Activated naive CD8-positive, alpha-beta T cell treated with anti-CD3 and anti-CD28 coated beads, Interleukin-2, amount 10 ng/mL, durations not matched to agents 7 days and 5 days (primary cell): ENCODE results near the gene SIRT7. TPM values are rescaled to one million over a fixed set of nuclear protein-coding genes. Genes with fewer than 3 reads are reported as not detected.
A peak's percentile ranks its signal among the peaks of the same experiment; 100 is the strongest.

ENCODE experiments used
- ATAC-seq: fragments of 150-1000 bp; cut with Tn5 transposase; one replicate; pipeline ENCODE4 v1.10.0; 2021; ENCODE audit warnings: low read depth, moderate library complexity
- POLR2A ChIA-PET: fragments of 350-600 bp; sonication (Branson Sonifier 250); formaldehyde crosslinking; loops from one replicate; lab custom pipeline; 2021; ENCODE audit warnings: antibody characterized with exemption; lab: Charles Lee
- DNase-seq: peaks from one replicate; pipeline ENCODE4 v3.0.0; 2021
- H3K27ac Mint-ChIP-seq: one replicate; pipeline ENCODE4 v1.8.0; 2022; ENCODE audit warnings: mild to moderate bottlenecking, mixed read lengths
- H3K27me3 Mint-ChIP-seq: one replicate; pipeline ENCODE4 v1.8.0; 2022; ENCODE audit warnings: mild to moderate bottlenecking, moderate library complexity, mixed read lengths
- H3K36me3 Mint-ChIP-seq: one replicate; pipeline ENCODE4 v1.8.0; 2021; ENCODE audit warnings: mild to moderate bottlenecking, mixed read lengths
- H3K4me1 Mint-ChIP-seq: one replicate; pipeline ENCODE4 v1.8.0; 2021; ENCODE audit warnings: mixed read lengths
- H3K4me3 Mint-ChIP-seq: one replicate; pipeline ENCODE4 v1.8.0; 2022; ENCODE audit warnings: mild to moderate bottlenecking, moderate library complexity, mixed read lengths
- H3K9me3 Mint-ChIP-seq: one replicate; pipeline ENCODE4 v1.8.0; 2021; ENCODE audit warnings: mixed read lengths
- total RNA-seq, 2 experiments: library from RNA; stranded (reverse); gene quantifications; one replicate each; pipeline ENCODE4 v1.2.3, GENCODE V29; 2021

SIRT7 gene, protein sequence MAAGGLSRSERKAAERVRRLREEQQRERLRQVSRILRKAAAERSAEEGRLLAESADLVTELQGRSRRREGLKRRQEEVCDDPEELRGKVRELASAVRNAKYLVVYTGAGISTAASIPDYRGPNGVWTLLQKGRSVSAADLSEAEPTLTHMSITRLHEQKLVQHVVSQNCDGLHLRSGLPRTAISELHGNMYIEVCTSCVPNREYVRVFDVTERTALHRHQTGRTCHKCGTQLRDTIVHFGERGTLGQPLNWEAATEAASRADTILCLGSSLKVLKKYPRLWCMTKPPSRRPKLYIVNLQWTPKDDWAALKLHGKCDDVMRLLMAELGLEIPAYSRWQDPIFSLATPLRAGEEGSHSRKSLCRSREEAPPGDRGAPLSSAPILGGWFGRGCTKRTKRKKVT
- total RNA-seq = 10 to 100 TPM; 64.8 to 65.2 TPM

- ATAC-seq (peak; percentile 84), DNase-seq (peak; percentile 87)
- peaks cover 17% of the 10 kb centered on the region for H3K4me1 Mint-ChIP-seq
- H3K27ac Mint-ChIP-seq = peak within 1 kb of the TSS; percentile 86
- no peaks in the 10 kb centered on the region for H3K9me3 Mint-ChIP-seq
- peaks cover 9% of the 10 kb centered on the region for H3K36me3 Mint-ChIP-seq
- no peaks in the 10 kb centered on the region for H3K27me3 Mint-ChIP-seq
- peak within 1 kb of the TSS; percentile 91 for H3K4me3 Mint-ChIP-seq
- POLR2A ChIA-PET = interaction anchor here (0.8 to 1.5 kb wide), 6 partner anchors 10 to 47 kb away, joined by 3 to 20 read pairs (median 6); partner anchors contain the start of genes ALYREF, ANAPC11, ARHGDIA and MAFG
These were observed at the start of gene SIRT7 for GRCh38 chr17:81917565-81918332. Gene SIRT7 (minus strand): TSS chr17:81918176. CDS start chr17:81918131, 45 bp downstream.

DNA sequence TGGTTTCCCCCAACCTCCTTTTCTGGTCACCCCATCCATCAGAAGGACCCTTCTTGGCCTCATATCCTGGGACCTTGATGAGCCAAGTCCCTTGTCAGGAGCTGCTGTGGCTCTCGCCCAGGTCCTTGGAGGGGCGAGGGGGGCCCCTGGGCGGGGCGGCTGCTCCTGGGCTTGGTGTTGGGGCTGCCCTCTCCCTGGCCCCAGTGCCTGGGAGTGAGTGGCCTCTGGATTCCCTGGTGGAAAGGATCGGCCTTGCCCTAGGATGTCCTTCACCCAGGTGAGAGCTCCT, 49.2 kb upstream of the SIRT7 start:
- Mint-ChIP-seq H3K27me3 (peaks cover 26% of the 10 kb centered on the region), H3K27ac (peak overlapping the region; percentile 48), H3K4me1 (peaks cover 10% of the 10 kb centered on the region), H3K9me3 (no peaks in the 10 kb centered on the region), H3K36me3 (no peaks in the 10 kb centered on the region), H3K4me3 (peak overlapping the region; percentile 37)
- ATAC-seq = no peak
- POLR2A ChIA-PET = interaction anchor here (0.8 to 4.2 kb wide), 7 partner anchors 8 to 71 kb away, joined by 3 to 31 read pairs (median 6); partner anchors contain the start of genes ASPSCR1, CENPX, DCXR and LRRC45
- no peak for DNase-seq

DNA sequence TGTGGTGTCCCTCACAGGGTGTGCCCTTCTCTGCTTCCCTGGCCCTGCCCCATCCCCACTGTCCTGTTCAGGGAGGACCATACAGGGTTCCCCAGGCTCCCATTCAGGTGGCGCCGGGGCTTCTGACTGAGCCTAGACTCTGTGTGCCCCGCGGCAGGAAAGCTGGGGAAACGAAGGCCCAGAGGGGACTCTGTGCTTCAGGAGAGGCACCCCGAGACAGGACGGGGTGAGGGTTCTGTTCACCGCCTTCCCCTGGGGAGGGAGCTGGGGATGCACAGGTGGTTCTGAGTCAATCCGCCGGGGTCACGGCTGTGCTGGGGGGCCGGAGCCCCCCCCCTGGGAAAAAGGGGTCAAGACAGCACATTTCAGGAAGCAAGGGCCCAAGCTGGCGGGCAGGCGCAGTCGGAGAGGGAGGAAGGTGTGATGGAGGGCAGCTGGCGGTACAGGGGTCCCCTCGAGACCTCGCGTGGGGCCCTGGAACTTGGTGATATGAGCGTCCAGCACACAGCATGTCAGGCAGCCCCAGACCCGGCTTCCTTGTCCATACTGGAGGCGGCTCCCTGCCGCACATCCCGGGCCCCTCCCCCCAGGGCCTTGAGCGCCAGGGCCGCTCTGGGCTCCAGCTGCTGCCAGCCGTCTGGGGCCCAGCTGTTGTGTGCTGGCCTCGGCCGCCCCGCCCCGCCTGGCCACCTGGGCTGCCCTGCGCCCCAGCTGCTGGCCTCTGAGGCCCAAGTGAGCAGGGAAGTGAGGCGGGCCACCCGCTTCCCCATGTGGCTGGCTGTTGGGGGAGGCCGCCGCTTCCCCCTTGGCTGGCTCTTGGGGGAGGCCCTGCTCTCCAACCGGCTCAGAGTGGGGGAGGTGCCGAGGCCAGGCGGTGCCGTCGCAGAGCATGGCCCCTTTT, 48.6 kb upstream of the SIRT7 start:
- no peak for DNase-seq
- POLR2A ChIA-PET = interaction anchor here (0.8 to 4.2 kb wide), 6 partner anchors 7 to 71 kb away, joined by 3 to 31 read pairs (median 6); partner anchors contain the start of genes ASPSCR1, CENPX, DCXR and LRRC45
- Mint-ChIP-seq H3K27me3 (peaks cover 26% of the 10 kb centered on the region), H3K4me1 (peaks cover 10% of the 10 kb centered on the region), H3K4me3 (no peak overlapping the region), H3K9me3 (no peaks in the 10 kb centered on the region), H3K36me3 (no peaks in the 10 kb centered on the region), H3K27ac (peak overlapping the region; percentile 48)
- no peak for ATAC-seq

- Mint-ChIP-seq H3K9me3 (no peaks in the 10 kb centered on the region), H3K27me3 (peaks cover 26% of the 10 kb centered on the region), H3K4me1 (peaks cover 7% of the 10 kb centered on the region), H3K27ac (no peak overlapping the region), H3K4me3 (no peak overlapping the region), H3K36me3 (no peaks in the 10 kb centered on the region)
- POLR2A ChIA-PET = interaction anchor here (0.7 kb wide), 2 partner anchors 266 to 425 kb away, joined by 3 read pairs; no protein-coding TSS in a partner anchor
- DNase-seq = no peak
- no peak for ATAC-seq
These were observed 46.3 kb upstream of the SIRT7 start for GRCh38 chr17:81964081-81964849.

DNA sequence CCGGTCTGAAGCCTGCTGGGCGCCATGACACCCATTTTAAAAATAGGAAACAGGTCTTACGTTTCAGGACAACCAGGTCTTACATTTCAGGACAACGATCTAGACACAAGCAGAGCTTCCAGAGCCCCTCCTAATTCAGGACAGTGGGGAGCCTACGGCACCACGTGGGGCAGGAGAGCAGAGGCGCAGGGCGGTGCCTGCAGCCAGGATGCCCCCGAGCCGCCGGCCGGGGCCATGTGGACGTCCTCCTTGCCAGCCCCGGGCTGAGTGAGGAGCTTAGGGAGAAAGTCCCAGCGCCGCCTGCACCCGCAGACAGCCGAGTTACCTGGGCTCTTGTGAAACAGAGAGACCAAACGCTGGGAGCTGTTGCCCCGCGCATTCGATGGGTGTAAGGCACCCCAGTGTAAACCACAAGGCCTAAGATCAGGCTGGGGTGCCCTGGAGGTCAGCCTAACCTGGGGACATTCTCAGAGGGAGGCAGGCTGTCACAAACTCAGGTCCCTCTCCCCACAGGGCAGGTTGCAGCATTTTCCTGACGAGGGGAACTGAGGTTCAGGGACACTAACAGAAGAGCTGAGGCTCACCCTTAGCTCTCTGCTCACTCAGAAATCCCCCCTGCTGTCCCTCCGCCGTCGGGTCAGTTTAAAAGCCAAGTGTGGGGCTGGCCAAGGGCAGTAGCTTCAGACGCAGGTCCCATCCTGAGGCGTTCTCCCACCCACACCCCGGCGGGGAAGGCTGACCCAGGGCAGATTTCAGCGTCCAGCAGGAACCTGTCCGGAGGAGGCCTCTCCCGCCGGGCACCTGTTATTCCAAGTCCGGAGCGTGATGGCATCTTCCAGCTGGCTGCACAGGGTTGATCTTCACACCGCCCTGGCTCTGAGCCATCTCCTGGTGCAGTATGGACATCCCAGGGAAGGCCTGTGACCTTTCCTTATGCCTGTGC, 44.8 kb upstream of the SIRT7 start:
- Mint-ChIP-seq H3K36me3 (no peaks in the 10 kb centered on the region), H3K4me1 (no peaks in the 10 kb centered on the region), H3K9me3 (no peaks in the 10 kb centered on the region), H3K27ac (no peak overlapping the region), H3K27me3 (peaks cover 38% of the 10 kb centered on the region), H3K4me3 (no peak overlapping the region)
- DNase-seq (no peak), ATAC-seq (no peak)
- POLR2A ChIA-PET = interaction anchor here (0.7 kb wide), 1 partner anchor 32 kb away, joined by 3 read pairs; no protein-coding TSS in a partner anchor

DNA sequence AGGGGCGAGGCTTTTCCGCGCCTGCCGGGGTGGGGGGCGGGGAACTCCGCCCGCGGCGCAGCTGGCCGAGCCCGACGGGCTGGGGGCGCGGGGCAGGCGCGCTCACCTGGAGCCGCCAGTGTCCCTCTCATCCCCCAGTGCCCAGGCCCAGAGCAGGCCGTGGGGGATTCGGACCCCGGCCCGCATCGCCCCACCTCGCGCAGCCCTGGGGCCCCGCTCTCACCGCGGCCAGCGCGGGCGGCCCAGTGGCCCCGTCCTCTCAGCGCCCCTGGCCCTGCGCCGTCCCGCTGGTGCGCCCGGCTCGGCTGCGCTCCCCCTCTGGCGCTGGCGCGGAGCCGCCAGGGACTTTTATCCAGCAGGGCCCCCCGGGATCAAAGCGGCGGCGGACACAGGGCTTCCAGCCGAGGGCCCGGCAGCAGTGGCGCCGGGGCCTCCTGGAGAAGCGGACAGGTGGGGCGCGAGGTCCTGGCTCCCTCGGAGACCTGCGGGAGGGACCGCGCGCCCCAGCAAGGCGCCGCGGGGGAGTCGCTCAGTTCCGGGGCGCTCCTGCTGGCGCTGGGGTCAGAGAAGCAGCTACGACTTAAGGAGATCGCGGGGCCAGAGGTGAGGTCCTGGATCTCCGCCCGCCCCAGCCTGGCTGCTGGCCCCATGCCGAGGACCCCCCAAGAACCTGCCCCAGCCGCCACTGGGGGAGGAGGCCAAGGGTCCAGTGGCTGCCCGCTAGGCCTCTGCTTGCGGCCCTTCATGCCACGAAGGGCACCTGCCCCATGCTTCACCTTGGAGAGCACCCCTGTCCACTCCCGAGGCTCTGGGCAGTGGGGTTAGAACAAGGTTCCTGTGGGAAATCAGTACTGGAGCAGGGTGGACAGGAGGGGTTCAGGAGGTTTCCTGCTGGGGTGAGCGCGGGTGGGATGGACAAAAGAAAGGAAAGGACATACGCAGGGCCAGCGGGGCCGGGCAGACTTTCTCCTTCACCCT, 43.8 kb upstream of the SIRT7 start:
- H3K4me1 Mint-ChIP-seq = no peaks in the 10 kb centered on the region
- no peak overlapping the region for H3K27ac Mint-ChIP-seq
- POLR2A ChIA-PET = interaction anchor here (0.7 to 3.3 kb wide), 2 partner anchors 31 to 60 kb away, joined by 3 to 39 read pairs; partner anchors contain the start of genes CENPX and LRRC45
- H3K36me3 Mint-ChIP-seq = no peaks in the 10 kb centered on the region
- DNase-seq (no peak), ATAC-seq (no peak)
- H3K4me3 Mint-ChIP-seq = no peak overlapping the region
- peaks cover 42% of the 10 kb centered on the region for H3K27me3 Mint-ChIP-seq
- H3K9me3 Mint-ChIP-seq = no peaks in the 10 kb centered on the region

- Mint-ChIP-seq H3K9me3 (no peaks in the 10 kb centered on the region), H3K4me3 (no peak within 1 kb of the TSS)
- no peak for DNase-seq
These were observed 43.1 kb upstream of the SIRT7 start, which contains the start of gene NOTUM for GRCh38 chr17:81961087-81961511. Gene NOTUM (minus strand): TSS chr17:81961187. CDS start chr17:81960909, 278 bp downstream.

DNA sequence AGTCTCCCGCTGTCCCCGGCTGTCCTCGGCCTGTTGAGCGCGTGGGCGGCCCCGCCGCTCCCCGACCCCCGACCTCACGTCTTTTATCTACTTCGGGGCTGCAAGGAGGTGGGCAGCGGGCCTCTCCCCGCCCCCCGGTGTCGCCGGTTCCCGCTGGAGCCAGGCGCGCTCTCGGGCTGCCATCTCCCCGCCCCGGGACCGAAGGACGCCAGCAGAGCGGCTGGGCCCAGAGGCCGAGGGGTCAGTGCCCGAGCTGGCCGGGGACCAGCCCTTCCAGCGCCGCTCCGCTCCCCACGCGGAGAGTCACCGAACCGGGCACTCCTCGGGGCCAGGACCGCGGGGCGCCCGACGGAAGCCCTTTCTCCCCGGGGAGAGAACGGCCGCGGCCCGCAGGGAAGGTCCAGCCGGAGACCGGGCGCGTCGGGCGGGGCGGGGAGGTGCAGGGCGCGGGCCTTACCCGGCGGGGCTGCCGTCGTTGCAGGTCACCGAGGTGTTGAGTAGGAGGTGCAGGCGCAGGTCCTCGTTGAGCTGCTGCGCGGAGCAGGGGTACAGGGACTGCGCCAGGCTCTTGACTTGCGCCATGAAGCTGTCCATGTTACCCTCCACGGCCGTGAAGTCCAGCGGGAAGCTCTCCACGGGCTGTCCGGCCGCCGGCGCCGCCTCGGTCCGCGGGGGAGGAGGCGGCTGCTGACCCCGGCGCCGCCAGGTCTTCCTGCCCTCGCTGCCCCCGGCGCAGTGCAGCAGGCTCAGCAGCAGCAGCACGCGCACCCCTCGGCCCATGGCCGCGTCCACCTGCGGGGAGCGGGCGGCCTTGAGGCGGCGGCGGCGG, 42.4 kb upstream of the SIRT7 start:
- Mint-ChIP-seq H3K9me3 (no peaks in the 10 kb centered on the region), H3K27ac (no peak overlapping the region), H3K36me3 (no peaks in the 10 kb centered on the region), H3K4me3 (no peak overlapping the region), H3K4me1 (no peaks in the 10 kb centered on the region), H3K27me3 (peaks cover 42% of the 10 kb centered on the region)
- POLR2A ChIA-PET = interaction anchor here (0.7 to 3.3 kb wide), 3 partner anchors 7 to 61 kb away, joined by 3 to 39 read pairs (median 6); partner anchors contain the start of genes CENPX and LRRC45
- DNase-seq (no peak), ATAC-seq (no peak)

More at GRCh38 chr17:81961087-81961511, 43.1 kb upstream of the SIRT7 start, which contains the start of gene NOTUM:
- peaks cover 42% of the 10 kb centered on the region for H3K27me3 Mint-ChIP-seq
- POLR2A ChIA-PET = interaction anchor here (3.3 kb wide), 1 partner anchor 60 kb away, joined by 39 read pairs; the partner anchor contains the start of genes CENPX and LRRC45
- no peak within 1 kb of the TSS for H3K27ac Mint-ChIP-seq
- H3K36me3 Mint-ChIP-seq = no peaks in the 10 kb centered on the region
- no peaks in the 10 kb centered on the region for H3K4me1 Mint-ChIP-seq
- ATAC-seq = no peak

- Mint-ChIP-seq H3K4me1 (no peaks in the 10 kb centered on the region), H3K27me3 (peaks cover 40% of the 10 kb centered on the region), H3K4me3 (no peak overlapping the region), H3K36me3 (no peaks in the 10 kb centered on the region), H3K27ac (no peak overlapping the region), H3K9me3 (no peaks in the 10 kb centered on the region)
- DNase-seq (peak; percentile 93), ATAC-seq (peak; percentile 95)
- POLR2A ChIA-PET = interaction anchor here (0.7 to 3.3 kb wide), 4 partner anchors 8 to 62 kb away, joined by 3 to 39 read pairs (median 4); partner anchors contain the start of genes ASPSCR1, CENPX and LRRC45
These were observed 41.6 kb upstream of the SIRT7 start for GRCh38 chr17:81959362-81960129.
